PFSK-1 (cell line): Measurements from ENCODE around the gene SPEM1.

Experiments used
- POLR2AphosphoS5 ChIP-seq: IDR thresholded peaks from 2 replicates; pipeline ENCODE4 v1.6.1; 2012; ENCODE audit warnings: low read depth, mild to moderate bottlenecking, control low read depth, low read length, moderate library complexity
- TAF1 ChIP-seq: IDR thresholded peaks from 2 replicates; pipeline ENCODE4 v1.6.1; 2012; ENCODE audit warnings: low read length, control low read depth, borderline replicate concordance; ENCODE audit not compliant: insufficient read depth

GRCh38 chr17:7426203-7426863, 6.2 kb downstream of the SPEM1 start:
- no peak for TF ChIP-seq POLR2AphosphoS5
- no peak for TF ChIP-seq TAF1
